Measurements from ENCODE around the gene ITPRID2. TPM values are rescaled to one million over a fixed set of nuclear protein-coding genes. Genes with fewer than 3 reads are reported as not detected.
A peak's percentile ranks its signal among the peaks of the same experiment; 100 is the strongest.

The ITPRID2 gene
- total RNA-seq, 1 experiment from 2014 or later, result 54.8 TPM

GRCh38 chr2:181943411-181944124, 52.0 kb downstream of the ITPRID2 start:
- no peak for TF ChIP-seq CTCF (IDR thresholded peaks at IDR 0.05; ENCODE audit: insufficient read depth in 1 of 2, low read depth in 1 of 2, low read length in 1 of 2, severe bottlenecking in 1 of 2, unreplicated experiment in 1 of 2)
- TSS peak; percentile 57 for BruUV-seq (replicated peaks)
- POLR2A ChIA-PET, result no interaction called here
- peak overlapping the region; percentile 90 for H3K27ac Mint-ChIP-seq (ENCODE audit: unreplicated experiment)
- no peaks in the 10 kb centered on the region for H3K27me3 Mint-ChIP-seq (ENCODE audit: insufficient read depth, unreplicated experiment)
- intact Hi-C loops (cut with micrococcal nuclease; ENCODE audit: unreplicated experiment), result loop anchor here (5.0 kb wide), 1 partner anchor 51 kb away; the partner anchor contains the start of gene ITPRID2
- H3K9me3 Mint-ChIP-seq (ENCODE audit: unreplicated experiment), result peaks cover 31% of the 10 kb centered on the region
- DNase-seq, result peak in 1 of 2 experiments; percentile 54
- peaks cover 40% of the 10 kb centered on the region for H3K4me1 Mint-ChIP-seq (ENCODE audit: low read depth, unreplicated experiment)
- H3K4me1 ChIP-seq, result peaks cover 62% of the 10 kb centered on the region
- H3K9me3 ChIP-seq, result no peaks in the 10 kb centered on the region
- no peaks in the 10 kb centered on the region for H3K27me3 ChIP-seq (replicated peaks; ENCODE audit: control insufficient read depth, insufficient read depth, low read length)
- no peak overlapping the region for H3K4me3 Mint-ChIP-seq (ENCODE audit: unreplicated experiment)
- H3K36me3 Mint-ChIP-seq (ENCODE audit: insufficient read depth, unreplicated experiment), result no peaks in the 10 kb centered on the region
- H3K4me3 ChIP-seq (ENCODE audit: low read depth, low read length), result no peak overlapping the region
- no peaks in the 10 kb centered on the region for H3K36me3 ChIP-seq (ENCODE audit: control insufficient read depth, insufficient read depth, low read length)
- CTCF ChIA-PET, result no interaction called here

- intact Hi-C loops (cut with micrococcal nuclease; ENCODE audit: unreplicated experiment), result loop anchor here (5.0 kb wide), 1 partner anchor 52 kb away; the partner anchor contains the start of gene ITPRID2
- no peak for TF ChIP-seq CTCF (IDR thresholded peaks at IDR 0.05; ENCODE audit: insufficient read depth in 1 of 2, low read depth in 1 of 2, low read length in 1 of 2, severe bottlenecking in 1 of 2, unreplicated experiment in 1 of 2)
These were observed 52.8 kb downstream of the ITPRID2 start for GRCh38 chr2:181944164-181944913.

GRCh38 chr2:181944914-181945291, 53.4 kb downstream of the ITPRID2 start:
- ChIA-PET POLR2A (no interaction called here), CTCF (no interaction called here)
- no peak overlapping the region for H3K4me3 Mint-ChIP-seq (ENCODE audit: unreplicated experiment)
- TF ChIP-seq CTCF (IDR thresholded peaks at IDR 0.05; ENCODE audit: insufficient read depth in 1 of 2, low read depth in 1 of 2, low read length in 1 of 2, severe bottlenecking in 1 of 2, unreplicated experiment in 1 of 2), result no peak
- Histone ChIP-seq H3K4me3 (ENCODE audit: low read depth, low read length) (no peak overlapping the region), H3K36me3 (ENCODE audit: control insufficient read depth, insufficient read depth, low read length) (no peaks in the 10 kb centered on the region), H3K9me3 (no peaks in the 10 kb centered on the region), H3K4me1 (peaks cover 72% of the 10 kb centered on the region), H3K27me3 (replicated peaks; ENCODE audit: control insufficient read depth, insufficient read depth, low read length) (no peaks in the 10 kb centered on the region)
- H3K36me3 Mint-ChIP-seq (ENCODE audit: insufficient read depth, unreplicated experiment), result no peaks in the 10 kb centered on the region
- peaks cover 50% of the 10 kb centered on the region for H3K4me1 Mint-ChIP-seq (ENCODE audit: low read depth, unreplicated experiment)
- peaks cover 44% of the 10 kb centered on the region for H3K9me3 Mint-ChIP-seq (ENCODE audit: unreplicated experiment)
- no peaks in the 10 kb centered on the region for H3K27me3 Mint-ChIP-seq (ENCODE audit: insufficient read depth, unreplicated experiment)
- peak overlapping the region; percentile 90 for H3K27ac Mint-ChIP-seq (ENCODE audit: unreplicated experiment)
- BruUV-seq (replicated peaks), result no TSS peak
- DNase-seq, result no peak
- intact Hi-C loops (cut with micrococcal nuclease; ENCODE audit: unreplicated experiment), result loop anchor here (5.0 kb wide), 1 partner anchor 53 kb away; the partner anchor contains the start of gene ITPRID2

More at GRCh38 chr2:181944164-181944913, 52.8 kb downstream of the ITPRID2 start:
- Mint-ChIP-seq H3K27ac (ENCODE audit: unreplicated experiment) (peak overlapping the region; percentile 90), H3K36me3 (ENCODE audit: insufficient read depth, unreplicated experiment) (no peaks in the 10 kb centered on the region), H3K4me1 (ENCODE audit: low read depth, unreplicated experiment) (peaks cover 47% of the 10 kb centered on the region), H3K9me3 (ENCODE audit: unreplicated experiment) (peaks cover 39% of the 10 kb centered on the region), H3K27me3 (ENCODE audit: insufficient read depth, unreplicated experiment) (no peaks in the 10 kb centered on the region), H3K4me3 (ENCODE audit: unreplicated experiment) (no peak overlapping the region)
- CTCF ChIA-PET, result no interaction called here
- POLR2A ChIA-PET, result no interaction called here
- Histone ChIP-seq H3K27me3 (replicated peaks; ENCODE audit: control insufficient read depth, insufficient read depth, low read length) (no peaks in the 10 kb centered on the region), H3K9me3 (no peaks in the 10 kb centered on the region), H3K4me1 (peaks cover 70% of the 10 kb centered on the region), H3K36me3 (ENCODE audit: control insufficient read depth, insufficient read depth, low read length) (no peaks in the 10 kb centered on the region), H3K4me3 (ENCODE audit: low read depth, low read length) (no peak overlapping the region)
- no TSS peak for BruUV-seq (replicated peaks)
- DNase-seq, result no peak

Measured in Caco-2 (cell line).